Stimulated activated CD4-positive, alpha-beta T cell treated with anti-CD3 and anti-CD28 coated beads, Interleukin-4, amount 100 ng/mL, for 4 hours (primary cell): ENCODE data around the gene TMEM190.

Source experiments
- DNase-seq, 2 experiments: peaks; one replicate each; pipeline ENCODE4 v3.0.0-alpha.2; 2020

Gene TMEM190

DNA sequence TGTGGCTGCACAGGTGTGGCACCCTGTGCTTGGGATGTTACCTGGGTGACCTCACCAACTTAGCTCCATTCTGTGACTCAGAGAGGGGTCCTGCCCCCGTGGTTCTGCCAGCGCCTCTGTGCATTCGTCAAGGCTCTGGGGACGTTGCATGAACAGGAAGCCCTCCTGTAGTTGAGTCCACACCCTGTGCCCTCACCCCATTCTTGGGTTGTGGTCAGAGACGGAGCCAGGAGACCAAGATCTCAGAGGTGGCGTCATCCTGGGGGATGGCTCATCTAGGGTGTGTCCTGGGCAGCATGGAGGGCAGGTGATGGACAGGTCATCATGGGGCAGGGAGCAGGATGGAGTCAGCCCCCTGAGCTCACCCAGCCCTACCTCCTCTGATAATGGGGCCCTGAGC, 24.6 kb upstream of the TMEM190 start:
- no peak for DNase-seq

DNA sequence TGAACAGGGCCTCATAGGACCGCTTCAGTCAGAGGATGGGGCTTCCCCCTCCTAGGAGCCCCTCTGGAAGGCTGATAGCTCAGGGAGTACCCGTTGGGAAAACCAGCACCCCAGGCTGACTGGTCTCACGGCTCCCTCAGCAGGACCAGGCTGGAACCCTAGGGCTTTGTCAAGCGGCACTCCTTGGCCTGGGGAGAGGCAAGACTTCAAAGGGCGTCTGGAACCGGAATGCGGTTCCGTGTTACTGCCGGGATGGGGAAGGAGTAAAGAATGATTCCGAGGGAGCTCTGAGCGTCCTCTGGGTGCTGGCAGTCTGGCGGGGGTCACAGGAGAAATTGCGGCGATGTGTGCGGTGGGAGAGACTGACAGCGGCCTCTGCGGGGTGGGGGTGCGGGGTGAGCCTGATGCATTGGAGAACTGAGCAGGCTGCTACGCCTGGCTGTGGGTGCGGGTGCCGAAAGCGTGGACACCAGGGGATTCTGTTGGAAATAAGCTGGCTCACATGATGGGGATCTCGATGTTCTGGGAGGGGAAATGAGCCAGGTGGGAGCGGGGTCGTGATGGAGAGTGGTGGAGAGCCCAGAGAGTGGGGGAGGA, 24.0 kb upstream of the TMEM190 start:
- DNase-seq, result no peak

DNA sequence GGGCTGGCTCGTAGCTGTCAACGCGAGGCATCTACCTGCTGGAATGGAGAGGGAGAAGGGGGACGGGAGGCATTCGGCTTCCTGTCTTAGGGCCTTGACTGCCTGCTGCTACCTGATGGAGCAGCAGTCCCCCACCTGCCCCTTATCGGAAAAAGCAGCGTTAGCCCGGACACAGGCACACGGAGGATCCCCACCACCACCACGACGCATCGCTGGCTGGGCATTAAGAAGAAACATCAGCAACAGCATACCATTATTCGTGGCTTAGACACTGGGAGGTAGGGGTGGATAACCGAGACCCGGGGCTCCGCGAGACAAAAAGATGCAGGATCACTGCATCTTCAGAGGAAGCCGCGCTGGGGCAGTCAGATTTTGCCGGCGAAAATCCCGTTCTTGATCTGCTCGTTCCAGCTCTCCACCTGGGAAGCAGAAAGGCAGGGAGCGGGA, 23.2 kb upstream of the TMEM190 start:
- DNase-seq, result no peak

DNA sequence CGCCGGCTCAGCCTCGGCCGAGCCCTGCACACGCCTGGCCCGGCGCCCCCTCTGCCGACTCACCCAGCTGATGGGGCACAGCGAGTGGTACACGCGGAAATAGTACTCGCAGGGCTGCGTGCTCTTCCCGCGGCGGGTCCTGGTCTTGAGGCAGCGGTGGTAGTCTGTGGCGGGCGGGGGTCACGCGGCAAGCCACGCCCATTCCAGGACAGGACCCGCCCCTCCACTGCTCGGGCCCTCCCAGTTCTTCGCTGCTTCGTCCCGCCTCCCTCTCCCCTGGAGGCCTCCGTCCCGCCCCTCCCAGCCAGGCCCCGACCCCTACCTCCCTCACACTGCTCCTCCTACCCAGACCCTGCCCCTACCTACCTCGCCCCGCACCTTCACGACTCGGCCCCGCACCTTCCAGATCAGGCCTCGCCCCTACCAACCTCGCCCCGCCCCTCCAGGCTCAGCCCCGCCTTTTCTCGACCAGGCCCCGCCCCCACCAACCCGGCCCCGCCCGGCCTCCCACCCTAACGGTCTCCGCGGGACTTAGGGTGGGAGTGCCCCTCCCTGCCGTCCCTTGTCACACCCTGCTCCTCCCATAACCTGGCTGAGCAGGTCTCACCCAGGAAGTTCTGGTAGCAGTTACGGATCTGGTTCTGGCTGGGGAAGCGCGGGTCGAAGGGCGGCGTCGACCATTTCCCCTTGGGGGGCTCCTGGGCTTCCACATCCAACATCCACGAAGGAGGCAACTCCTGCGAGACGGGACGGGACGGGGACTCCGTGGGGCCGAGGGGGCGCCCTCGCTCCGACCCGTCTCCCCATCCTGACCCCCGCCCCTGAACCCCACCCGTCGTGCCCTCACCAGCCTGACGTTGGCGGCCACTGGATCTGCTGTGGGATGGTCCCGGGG, 22.6 kb upstream of the TMEM190 start:
- peak; percentile 46 to 56 for DNase-seq

- DNase-seq, result no peak
These were observed 21.9 kb upstream of the TMEM190 start, which contains the start of gene COX6B2 for GRCh38 chr19:55354698-55355212. COX6B2 (minus strand) TSS chr19:55354719; CDS start chr19:55354521, 198 bp downstream.

- DNase-seq, result no peak
These were observed 21.3 kb upstream of the TMEM190 start for GRCh38 chr19:55355213-55355821.

- DNase-seq, result no peak
These were observed 18.1 kb upstream of the TMEM190 start for GRCh38 chr19:55358493-55358892.

- DNase-seq, result no peak
These were observed 17.4 kb upstream of the TMEM190 start for GRCh38 chr19:55358943-55359908.

- DNase-seq, result no peak
These were observed 15.7 kb upstream of the TMEM190 start for GRCh38 chr19:55360902-55361301.

DNA sequence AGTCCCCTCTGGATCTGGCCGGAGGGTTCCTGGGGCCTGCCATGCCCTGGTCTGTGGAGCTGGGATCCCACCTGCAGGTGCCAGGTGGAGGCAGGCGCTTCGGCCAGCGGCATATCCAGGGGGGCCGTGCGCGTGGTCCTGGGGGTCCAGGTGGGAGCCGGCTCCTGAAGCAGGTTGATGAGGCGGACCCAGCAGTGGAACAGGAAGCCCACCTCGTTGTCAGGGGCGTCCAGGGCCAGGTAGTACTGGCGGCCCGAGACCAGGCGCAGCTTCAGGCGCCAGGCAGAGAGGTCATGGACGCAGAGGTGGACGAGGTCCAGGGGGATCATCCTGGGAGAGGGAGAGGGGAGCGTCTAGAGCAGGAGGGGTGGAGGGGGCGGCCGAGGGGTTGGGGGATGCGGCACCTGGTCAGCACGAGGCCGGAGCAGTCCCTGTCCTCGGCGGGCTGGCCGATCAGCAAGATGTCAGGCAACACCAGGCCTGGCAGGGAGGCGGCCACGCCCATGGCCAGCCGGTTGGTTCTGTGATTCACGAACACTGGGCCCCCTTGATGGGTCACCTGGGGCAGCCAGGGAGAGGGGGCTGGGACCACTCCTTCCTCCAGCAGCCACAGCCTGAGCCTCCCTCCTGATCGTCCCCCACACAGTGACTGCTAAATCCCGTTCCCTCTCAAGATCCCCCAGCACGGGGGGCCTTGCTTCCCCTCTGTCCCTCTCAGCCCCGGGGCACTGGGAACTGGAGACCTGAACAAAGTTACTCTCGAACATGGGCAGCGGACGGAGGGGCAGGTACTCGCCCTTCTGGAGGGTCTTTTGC, 14.2 kb upstream of the TMEM190 start:
- DNase-seq, result no peak

- DNase-seq, result no peak
These were observed 13.5 kb upstream of the TMEM190 start, which contains the start of gene GARIN5B for GRCh38 chr19:55362990-55363716. GARIN5B (minus strand) TSS chr19:55363260; CDS start chr19:55363066, 194 bp downstream.

DNA sequence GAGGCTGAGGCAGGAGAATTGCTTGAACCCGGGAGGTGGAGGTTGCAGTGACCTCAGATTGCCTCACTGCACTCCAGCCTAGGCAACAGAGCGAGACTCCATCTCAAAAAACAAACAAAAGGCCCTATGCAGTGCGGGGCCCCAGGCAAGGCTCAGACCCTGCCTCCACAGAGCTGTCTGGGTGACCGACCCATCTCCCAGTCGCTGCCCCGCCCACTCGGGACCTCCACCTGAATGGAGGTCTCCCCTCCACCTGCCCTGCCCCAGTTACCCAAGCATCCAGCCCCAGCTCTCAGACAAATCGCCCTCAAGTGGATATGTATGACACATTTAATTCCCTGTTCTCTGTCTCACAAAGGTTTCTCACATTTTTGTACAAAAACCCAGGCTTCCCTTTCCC, 11.4 kb upstream of the TMEM190 start:
- no peak for DNase-seq

- DNase-seq, result no peak
These were observed 10.7 kb upstream of the TMEM190 start for GRCh38 chr19:55365964-55366363.

DNA sequence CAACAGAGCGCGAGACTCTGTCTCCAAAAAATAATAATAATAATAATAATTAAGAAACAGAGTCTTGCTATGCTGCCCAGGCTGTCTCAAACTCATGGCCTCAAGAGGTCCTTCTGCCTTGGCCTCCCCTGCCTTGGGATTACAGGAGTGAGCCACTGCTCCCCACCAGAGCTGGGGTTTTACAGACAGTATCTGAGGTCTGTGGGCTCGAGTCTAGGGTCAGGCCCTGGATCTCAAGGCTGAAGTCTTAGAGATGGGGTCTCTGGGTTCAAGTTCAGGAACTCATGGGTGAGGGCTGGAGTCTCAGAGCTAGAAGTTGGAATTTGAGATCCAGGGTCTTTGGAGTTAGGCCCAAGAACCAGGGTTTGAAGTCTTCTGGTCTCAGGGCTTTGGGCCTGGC, 9.8 kb upstream of the TMEM190 start:
- DNase-seq, result no peak

GRCh38 chr19:55368106-55368505, 8.5 kb upstream of the TMEM190 start:
- no peak for DNase-seq

- DNase-seq, result peak in 1 of 2 experiments; percentile 24
These were observed 7.7 kb upstream of the TMEM190 start for GRCh38 chr19:55368701-55369563.

DNA sequence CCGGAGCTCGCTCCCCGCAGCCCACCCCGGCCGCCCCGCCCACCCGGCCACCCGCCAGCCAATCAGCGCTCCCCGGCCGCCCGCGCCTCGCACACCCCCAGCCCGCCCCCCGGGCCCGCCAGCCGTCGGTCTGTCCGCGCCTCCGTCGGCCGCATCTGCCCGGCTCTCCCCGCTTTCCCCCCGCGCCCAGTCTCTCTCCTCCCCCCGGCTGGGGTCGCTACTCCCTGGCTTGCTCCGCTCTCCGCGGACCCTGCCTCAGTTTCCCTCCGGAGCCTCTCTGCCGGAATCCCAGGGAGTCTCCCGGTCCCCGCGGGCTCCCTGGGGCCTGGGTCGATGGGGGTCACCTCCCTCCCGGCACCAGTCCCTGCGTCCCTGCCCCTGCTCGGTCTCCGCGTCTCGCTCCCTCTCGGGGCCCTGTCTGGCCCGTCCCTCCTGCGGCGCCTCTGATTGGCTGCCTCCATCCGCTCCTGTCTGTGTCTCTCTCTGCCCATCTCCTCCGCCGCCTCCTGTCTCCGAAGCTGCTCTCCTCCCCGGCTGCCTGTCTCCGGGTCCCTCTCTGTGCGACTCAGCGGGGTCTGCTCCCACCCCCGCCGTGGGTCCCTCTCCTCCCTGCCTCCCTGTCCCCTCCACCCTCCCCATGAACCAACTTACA, 6.8 kb upstream of the TMEM190 start:
- no peak for DNase-seq

- no peak for DNase-seq
These were observed 6.2 kb upstream of the TMEM190 start, which contains the start of gene IL11 for GRCh38 chr19:55370305-55370988. IL11 (minus strand) TSS chr19:55370463; CDS start chr19:55370310, 153 bp downstream.
